CD4-positive, alpha-beta memory T cell (primary cell): ENCODE results near the gene TNFRSF1B. TPM values are rescaled to one million over a fixed set of nuclear protein-coding genes. Genes with fewer than 3 reads are reported as not detected.

Source experiments
- CTCF ChIA-PET: fragments of 350-600 bp; sonication (Branson Sonifier 250); formaldehyde crosslinking; loops from one replicate; lab custom pipeline; 2021; ENCODE audit warnings: inconsistent platforms; ENCODE audit not compliant: partially characterized antibody; lab: Charles Lee
- POLR2A ChIA-PET: fragments of 350-600 bp; sonication (Branson Sonifier 250); formaldehyde crosslinking; loops from one replicate; lab custom pipeline; 2021; ENCODE audit not compliant: partially characterized antibody; lab: Charles Lee
- DNase-seq, 5 donors: peaks; one replicate each; pipeline versions ENCODE4 v3.0.0 to v3.0.0-alpha.2; 2020 to 2022; ENCODE audit warnings: mixed read lengths in 1 of 5
- H3K27ac ChIP-seq: one replicate; pipeline ENCODE4 v1.7.0; 2013; ENCODE audit warnings: low read depth, low read length
- H3K27me3 ChIP-seq: 2 replicates; pipeline ENCODE4 v1.7.0; 2013; ENCODE audit warnings: mild to moderate bottlenecking, low read length, moderate library complexity; ENCODE audit not compliant: insufficient read depth
- H3K36me3 ChIP-seq: 2 replicates; pipeline ENCODE4 v1.7.0; 2013; ENCODE audit warnings: mild to moderate bottlenecking, low read length, moderate library complexity; ENCODE audit not compliant: insufficient read depth
- H3K4me1 ChIP-seq: 2 replicates; pipeline ENCODE4 v1.7.0; 2013; ENCODE audit warnings: mild to moderate bottlenecking, low read length, moderate library complexity; ENCODE audit not compliant: insufficient read depth
- H3K4me3 ChIP-seq, 2 donors: one replicate each; pipeline ENCODE4 v1.7.0; 2013; ENCODE audit warnings: low read length in 2 of 2, mild to moderate bottlenecking in 1 of 2
- H3K9me3 ChIP-seq, 2 donors: one replicate each; pipeline ENCODE4 v1.7.0; 2013; ENCODE audit warnings: low read length in 2 of 2, control low read depth in 1 of 2; ENCODE audit not compliant: control insufficient read depth in 1 of 2
- H3K27ac Mint-ChIP-seq, 7 donors: one replicate each; pipeline ENCODE4 v1.8.0; 2020 to 2021; ENCODE audit warnings: mixed read lengths in 7 of 7, mild to moderate bottlenecking in 6 of 7, inconsistent platforms in 3 of 7, moderate library complexity in 3 of 7
- H3K27me3 Mint-ChIP-seq, 2 donors: one replicate each; pipeline ENCODE4 v1.8.0; 2020 to 2021; ENCODE audit warnings: mixed read lengths in 2 of 2
- H3K36me3 Mint-ChIP-seq, 2 donors: one replicate each; pipeline ENCODE4 v1.8.0; 2020 to 2021; ENCODE audit warnings: mixed read lengths in 2 of 2, inconsistent platforms in 1 of 2, mild to moderate bottlenecking in 1 of 2
- H3K4me1 Mint-ChIP-seq, 4 donors: one replicate each; pipeline ENCODE4 v1.8.0; 2020 to 2021; ENCODE audit warnings: mixed read lengths in 4 of 4, mild to moderate bottlenecking in 1 of 4
- H3K4me3 Mint-ChIP-seq, 8 donors: one replicate each; pipeline ENCODE4 v1.8.0; 2020 to 2021; ENCODE audit warnings: mixed read lengths in 8 of 8, mild to moderate bottlenecking in 7 of 8, moderate library complexity in 6 of 8, inconsistent platforms in 3 of 8
- H3K9me3 Mint-ChIP-seq, 8 donors: one replicate each; pipeline ENCODE4 v1.8.0; 2020 to 2021; ENCODE audit warnings: mixed read lengths in 8 of 8, mild to moderate bottlenecking in 5 of 8, inconsistent platforms in 3 of 8, moderate library complexity in 1 of 8
- intact Hi-C: fragments of 100-400 bp; cut with micrococcal nuclease; formaldehyde crosslinking; loops from one replicate; pipeline ENCODE4 v1.15.1; 2023
- polyA plus RNA-seq, 2 donors: library from polyadenylated mRNA; unstranded; fragments of 300-500 nt; fragmentation: Illumina TruSeq; gene quantifications; one replicate each; pipeline ENCODE4 v1.2.3, GENCODE V29; 2021
- total RNA-seq, 2 experiments: library from RNA; stranded (reverse); gene quantifications; one replicate each; pipeline ENCODE4 v1.2.3, GENCODE V29; 2021

Gene TNFRSF1B
- total and polyA plus RNA-seq, 4 experiments from 2014 or later, result 111 to 201 (median 130) TPM

DNA sequence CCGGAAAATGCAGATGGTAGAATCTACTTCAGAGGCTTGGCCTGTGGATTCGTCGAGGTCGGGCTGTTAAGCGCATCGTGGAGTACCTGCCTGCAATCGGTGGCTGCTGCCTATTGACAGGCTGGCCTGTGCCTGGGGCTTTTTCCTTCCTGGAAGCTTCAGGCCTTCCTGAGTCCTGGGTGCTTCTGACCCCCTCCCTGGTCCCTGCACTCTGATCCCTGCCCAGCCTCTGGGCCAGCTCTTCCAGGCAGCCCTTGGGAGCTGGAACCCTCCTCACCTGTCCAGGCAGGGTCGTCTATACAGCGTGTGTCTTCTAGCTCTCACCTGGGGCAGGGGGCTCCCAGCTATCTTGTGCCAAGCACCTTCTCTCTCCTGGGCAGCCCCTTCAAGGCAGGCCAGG, 40.0 kb upstream of the TNFRSF1B start:
- H3K9me3 Mint-ChIP-seq, result no peaks in the 10 kb centered on the region
- H3K4me3 Mint-ChIP-seq, result no peak overlapping the region
- peak overlapping the region in 1 of 7 donors; percentile 71 for H3K27ac Mint-ChIP-seq
- no peaks in the 10 kb centered on the region for H3K27me3 Mint-ChIP-seq
- Histone ChIP-seq H3K27ac (no peak overlapping the region), H3K27me3 (no peaks in the 10 kb centered on the region), H3K4me1 (peaks cover 50% of the 10 kb centered on the region), H3K4me3 (no peak overlapping the region), H3K36me3 (no peaks in the 10 kb centered on the region), H3K9me3 (no peaks in the 10 kb centered on the region)
- POLR2A ChIA-PET, result interaction anchor here (3.0 to 39.9 kb wide), 3 partner anchors 39 to 82 kb away, joined by 25 to 1713 read pairs (median 107); partner anchors contain the start of gene TNFRSF1B
- no peaks in the 10 kb centered on the region for H3K36me3 Mint-ChIP-seq
- intact Hi-C loops, result no loop called here
- CTCF ChIA-PET, result interaction anchor here (0.6 to 11.9 kb wide), 11 partner anchors 21 to 389 kb away, joined by 3 to 296 read pairs (median 25); no protein-coding TSS in a partner anchor
- no peak for DNase-seq
- peaks cover 20 to 56% (median 35%) of the 10 kb centered on the region in 4 donors for H3K4me1 Mint-ChIP-seq

DNA sequence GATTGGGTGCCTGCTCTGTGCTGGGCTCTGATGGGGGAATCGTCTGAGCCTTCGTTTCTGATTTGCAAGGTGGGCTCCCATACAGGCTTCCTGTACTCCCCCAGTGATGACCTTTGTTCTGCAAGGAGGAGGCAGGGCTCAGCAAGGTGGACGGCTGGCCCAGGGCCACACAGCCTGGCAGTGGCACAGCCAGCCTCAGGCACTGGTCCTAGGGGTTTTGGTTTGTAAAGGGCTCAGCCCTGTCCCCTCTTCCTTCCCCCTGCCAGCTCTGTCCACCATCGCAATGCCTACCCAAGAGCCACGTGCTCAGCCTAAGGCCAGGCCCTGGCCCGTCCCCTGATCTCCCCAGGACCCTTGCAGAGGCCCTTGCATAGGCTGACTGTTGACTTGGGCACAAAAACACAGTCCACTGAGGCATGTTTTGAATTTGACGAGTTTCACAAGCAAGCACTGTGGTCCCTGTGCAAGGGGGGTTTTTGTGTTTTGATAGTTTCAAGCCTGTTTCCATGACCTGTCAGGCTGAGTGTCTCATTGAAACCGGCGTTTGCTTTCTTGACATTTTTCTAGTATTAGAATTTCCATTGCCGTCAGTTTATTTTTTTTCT, 39.5 kb upstream of the TNFRSF1B start:
- H3K36me3 ChIP-seq, result no peaks in the 10 kb centered on the region
- peaks cover 55% of the 10 kb centered on the region for H3K4me1 ChIP-seq
- no peaks in the 10 kb centered on the region for H3K27me3 ChIP-seq
- Mint-ChIP-seq H3K4me1 (peaks cover 22 to 59% (median 38%) of the 10 kb centered on the region in 4 donors), H3K36me3 (no peaks in the 10 kb centered on the region), H3K9me3 (no peaks in the 10 kb centered on the region), H3K27me3 (no peaks in the 10 kb centered on the region), H3K4me3 (peak overlapping the region in 1 of 8 donors; percentile 39), H3K27ac (peak overlapping the region in 4 of 7 donors; percentile 42 to 78 (median 62))
- no peak overlapping the region for H3K4me3 ChIP-seq
- ChIA-PET CTCF (interaction anchor here (0.6 to 11.9 kb wide), 11 partner anchors 14 to 388 kb away, joined by 3 to 296 read pairs (median 25); no protein-coding TSS in a partner anchor), POLR2A (interaction anchor here (1.0 to 39.9 kb wide), 3 partner anchors 10 to 81 kb away, joined by 3 to 1713 read pairs (median 107); partner anchors contain the start of gene TNFRSF1B)
- H3K9me3 ChIP-seq, result no peaks in the 10 kb centered on the region
- intact Hi-C loops, result no loop called here
- no peak for DNase-seq
- H3K27ac ChIP-seq, result no peak overlapping the region

DNA sequence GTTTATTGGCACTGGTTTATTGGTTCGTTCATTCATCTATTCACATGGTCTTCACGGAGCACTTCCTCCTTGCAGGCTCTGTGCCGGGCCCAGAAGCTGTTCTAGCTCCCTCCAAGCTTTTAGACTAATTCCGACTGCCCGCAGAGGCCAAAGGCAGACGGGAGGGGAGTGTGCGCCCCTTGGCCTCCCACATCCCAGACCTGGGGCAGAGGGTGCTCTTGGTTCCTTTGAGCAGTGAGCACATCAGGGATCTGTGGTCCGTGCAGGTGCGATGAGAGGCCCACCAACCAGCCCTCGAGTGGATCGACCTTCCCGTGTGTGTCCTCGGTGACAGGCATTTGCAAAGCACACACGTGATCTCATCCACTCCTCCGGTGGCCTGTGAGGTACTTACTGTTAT, 38.7 kb upstream of the TNFRSF1B start:
- no peaks in the 10 kb centered on the region for H3K9me3 ChIP-seq
- no peak overlapping the region for H3K4me3 ChIP-seq
- Mint-ChIP-seq H3K4me3 (no peak overlapping the region), H3K27ac (peak overlapping the region in 2 of 7 donors; percentile 12 to 78), H3K9me3 (no peaks in the 10 kb centered on the region), H3K4me1 (peaks cover 28 to 67% (median 45%) of the 10 kb centered on the region in 4 donors), H3K27me3 (no peaks in the 10 kb centered on the region), H3K36me3 (no peaks in the 10 kb centered on the region)
- ChIA-PET CTCF (interaction anchor here (1.0 to 11.9 kb wide), 7 partner anchors 13 to 113 kb away, joined by 3 to 296 read pairs (median 90); no protein-coding TSS in a partner anchor), POLR2A (interaction anchor here (1.0 to 39.9 kb wide), 3 partner anchors 9 to 81 kb away, joined by 3 to 1713 read pairs (median 107); partner anchors contain the start of gene TNFRSF1B)
- H3K27me3 ChIP-seq, result no peaks in the 10 kb centered on the region
- no peak overlapping the region for H3K27ac ChIP-seq
- no peak for DNase-seq
- H3K36me3 ChIP-seq, result no peaks in the 10 kb centered on the region
- H3K4me1 ChIP-seq, result peaks cover 63% of the 10 kb centered on the region
- intact Hi-C loops, result no loop called here

DNA sequence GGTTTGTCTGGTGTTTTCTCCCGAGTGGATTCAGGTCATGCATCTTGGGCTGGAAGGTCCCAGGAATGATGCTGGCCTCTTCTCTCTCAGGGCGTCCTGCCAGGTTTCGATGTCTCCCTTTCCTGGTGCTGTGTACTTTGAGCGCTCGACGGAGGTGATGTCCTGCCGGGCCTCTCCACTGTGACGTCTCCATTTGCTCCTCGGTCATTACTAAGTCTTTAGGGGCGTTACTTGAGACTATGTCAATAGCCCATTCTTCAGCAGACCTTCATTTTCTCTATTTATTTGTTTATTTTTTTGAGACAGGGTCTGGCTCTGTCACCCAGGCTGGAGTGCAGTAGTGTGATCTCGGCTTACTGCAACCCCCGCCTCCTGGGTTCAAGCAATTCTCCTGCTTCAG, 37.2 kb upstream of the TNFRSF1B start:
- Histone ChIP-seq H3K36me3 (no peaks in the 10 kb centered on the region), H3K27ac (no peak overlapping the region), H3K4me3 (no peak overlapping the region), H3K9me3 (no peaks in the 10 kb centered on the region), H3K27me3 (no peaks in the 10 kb centered on the region), H3K4me1 (peaks cover 78% of the 10 kb centered on the region)
- Mint-ChIP-seq H3K27me3 (no peaks in the 10 kb centered on the region), H3K4me3 (no peak overlapping the region), H3K27ac (peak overlapping the region in 4 of 7 donors; percentile 25 to 93 (median 84)), H3K4me1 (peaks cover 35 to 81% (median 54%) of the 10 kb centered on the region in 4 donors), H3K9me3 (no peaks in the 10 kb centered on the region), H3K36me3 (no peaks in the 10 kb centered on the region)
- CTCF ChIA-PET, result interaction anchor here (1.5 to 4.7 kb wide), 3 partner anchors 27 to 100 kb away, joined by 3 to 18 read pairs (median 5); no protein-coding TSS in a partner anchor
- DNase-seq, result no peak
- POLR2A ChIA-PET, result interaction anchor here (0.6 to 39.9 kb wide), 4 partner anchors 37 to 81 kb away, joined by 3 to 1713 read pairs (median 4); partner anchors contain the start of gene TNFRSF1B
- intact Hi-C loops, result no loop called here

DNA sequence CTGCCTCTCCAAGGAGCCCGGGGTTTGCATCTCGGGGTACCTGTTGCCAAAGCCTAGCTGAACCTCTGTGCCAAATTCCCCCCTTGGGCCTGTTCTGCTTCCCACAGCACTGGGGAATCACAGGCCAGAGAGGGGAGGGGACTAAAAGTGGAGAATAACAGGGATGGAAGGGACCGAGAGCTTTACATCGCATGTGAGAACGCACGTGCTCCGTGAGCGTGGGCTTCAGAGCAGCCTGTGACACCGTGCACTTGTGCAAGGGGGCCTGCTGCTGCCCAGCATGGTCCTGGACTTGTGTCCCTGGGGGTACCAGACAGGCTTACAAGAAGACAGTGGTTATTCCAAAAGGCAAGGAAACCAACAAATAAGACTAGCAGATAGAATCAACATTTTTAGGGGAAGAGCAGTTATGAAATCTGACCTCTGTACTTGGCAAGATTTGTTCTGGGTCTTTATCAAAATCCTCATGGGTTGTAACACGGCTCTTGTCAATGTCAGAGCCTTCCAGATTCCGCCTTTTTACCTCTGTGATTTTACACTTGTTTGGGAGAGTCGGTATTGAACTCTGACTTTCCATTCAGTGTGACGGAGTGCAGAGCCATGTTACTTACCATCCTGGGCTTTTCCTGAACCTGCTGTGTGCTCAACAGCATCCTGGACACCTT, 36.2 kb upstream of the TNFRSF1B start:
- ChIA-PET CTCF (interaction anchor here (1.8 to 4.7 kb wide), 2 partner anchors 26 to 79 kb away, joined by 5 to 18 read pairs; no protein-coding TSS in a partner anchor), POLR2A (interaction anchor here (0.6 to 39.9 kb wide), 3 partner anchors 36 to 80 kb away, joined by 3 to 1713 read pairs (median 4); partner anchors contain the start of gene TNFRSF1B)
- Mint-ChIP-seq H3K27me3 (no peaks in the 10 kb centered on the region), H3K27ac (peak overlapping the region; percentile 27 to 93 (median 84)), H3K4me1 (peaks cover 28 to 73% (median 46%) of the 10 kb centered on the region in 4 donors), H3K9me3 (no peaks in the 10 kb centered on the region), H3K4me3 (peak overlapping the region in 2 of 8 donors; percentile 12 to 22), H3K36me3 (no peaks in the 10 kb centered on the region)
- Histone ChIP-seq H3K9me3 (no peaks in the 10 kb centered on the region), H3K4me3 (no peak overlapping the region), H3K27me3 (no peaks in the 10 kb centered on the region), H3K27ac (peak overlapping the region; percentile 42), H3K36me3 (no peaks in the 10 kb centered on the region), H3K4me1 (peaks cover 70% of the 10 kb centered on the region)
- DNase-seq, result no peak
- intact Hi-C loops, result no loop called here

DNA sequence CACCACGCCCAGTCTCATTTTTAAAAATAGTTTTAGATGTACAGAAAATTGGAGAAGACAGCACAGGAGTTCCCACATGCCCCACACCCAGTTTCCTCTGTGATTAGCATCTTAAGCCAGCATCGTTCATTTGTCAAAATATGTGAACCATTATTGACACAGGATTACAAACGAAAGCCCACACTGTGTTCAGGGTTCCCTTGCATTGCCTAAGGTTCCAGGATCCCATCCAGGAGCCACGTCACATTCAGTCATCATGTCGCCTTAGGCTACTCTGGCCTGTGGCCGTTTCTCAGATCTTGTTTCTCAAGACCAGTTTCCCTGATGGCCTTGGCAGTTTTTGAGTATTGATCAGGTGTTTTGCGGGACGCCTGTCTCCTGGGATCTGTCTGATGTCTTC, 34.7 kb upstream of the TNFRSF1B start:
- Histone ChIP-seq H3K4me1 (peaks cover 59% of the 10 kb centered on the region), H3K27me3 (no peaks in the 10 kb centered on the region), H3K9me3 (no peaks in the 10 kb centered on the region), H3K36me3 (no peaks in the 10 kb centered on the region), H3K27ac (peak overlapping the region; percentile 45), H3K4me3 (peak overlapping the region; percentile 6 to 49)
- CTCF ChIA-PET, result interaction anchor here (0.7 to 4.7 kb wide), 4 partner anchors 8 to 77 kb away, joined by 3 to 18 read pairs (median 4); no protein-coding TSS in a partner anchor
- peaks cover 28 to 63% (median 41%) of the 10 kb centered on the region in 4 donors for H3K4me1 Mint-ChIP-seq
- H3K36me3 Mint-ChIP-seq, result no peaks in the 10 kb centered on the region
- peak overlapping the region; percentile 95 to 98 (median 97) for H3K27ac Mint-ChIP-seq
- no peak for DNase-seq
- H3K4me3 Mint-ChIP-seq, result peak overlapping the region in 7 of 8 donors; percentile 17 to 87 (median 79)
- H3K27me3 Mint-ChIP-seq, result no peaks in the 10 kb centered on the region
- intact Hi-C loops, result loop anchor here (2.0 kb wide), 1 partner anchor 47 kb away; no protein-coding TSS in a partner anchor
- POLR2A ChIA-PET, result interaction anchor here (0.8 to 39.9 kb wide), 5 partner anchors 34 to 253 kb away, joined by 3 to 1713 read pairs (median 4); partner anchors contain the start of gene TNFRSF1B
- H3K9me3 Mint-ChIP-seq, result no peaks in the 10 kb centered on the region
